Measurements from ENCODE around the gene COL11A1.
"Not testable (repeated sequence)": the region's sequence is repeated elsewhere in the genome, so short reads cannot be mapped to it uniquely, and the experiment has no call there.

Gene COL11A1

DNA sequence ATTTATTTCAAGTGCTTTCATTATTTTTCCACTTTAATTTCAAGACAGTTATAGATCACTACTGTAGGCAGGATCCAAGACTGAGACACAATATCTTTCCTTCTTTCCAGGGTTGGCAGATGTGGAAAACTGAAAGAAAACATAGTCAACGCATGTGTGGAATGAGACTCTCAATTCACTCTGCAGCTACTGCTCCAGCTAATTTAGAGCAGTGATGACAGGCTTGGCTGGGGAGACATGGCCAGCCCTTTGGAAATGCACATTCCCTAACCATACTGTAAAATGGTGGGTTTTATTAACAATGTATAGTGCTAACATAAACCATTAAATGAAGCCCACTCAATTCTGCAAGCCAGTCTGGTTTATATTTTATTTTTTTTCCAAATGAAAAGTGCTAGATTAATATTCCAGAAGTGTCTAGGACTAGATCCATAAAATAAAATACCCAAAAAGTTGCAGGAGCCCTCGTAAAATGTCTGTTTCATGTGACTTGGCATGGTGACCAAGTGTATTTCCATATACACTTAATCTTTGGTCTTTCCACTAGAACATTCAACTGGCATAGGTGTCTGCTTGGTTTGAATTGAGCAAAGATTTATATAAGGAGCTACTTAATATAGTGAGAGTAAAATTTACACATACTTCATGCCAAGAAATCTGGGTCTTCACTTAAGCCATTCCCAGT, 32.9 kb downstream of the COL11A1 start:
- no peak for DNase-seq (ENCODE audit: low read depth)

- DNase-seq (ENCODE audit: low read depth), result no peak
Observed at GRCh38 chr1:103074224-103074623, 34.1 kb downstream of the COL11A1 start.

- no peak for DNase-seq (ENCODE audit: low read depth)
Observed at GRCh38 chr1:103069201-103069600, 39.1 kb downstream of the COL11A1 start.

- no peak for DNase-seq (ENCODE audit: low read depth)
Observed at GRCh38 chr1:103063921-103064320, 44.4 kb downstream of the COL11A1 start.

GRCh38 chr1:103058391-103058790, 49.9 kb downstream of the COL11A1 start:
- no peak for DNase-seq (ENCODE audit: low read depth)

DNA sequence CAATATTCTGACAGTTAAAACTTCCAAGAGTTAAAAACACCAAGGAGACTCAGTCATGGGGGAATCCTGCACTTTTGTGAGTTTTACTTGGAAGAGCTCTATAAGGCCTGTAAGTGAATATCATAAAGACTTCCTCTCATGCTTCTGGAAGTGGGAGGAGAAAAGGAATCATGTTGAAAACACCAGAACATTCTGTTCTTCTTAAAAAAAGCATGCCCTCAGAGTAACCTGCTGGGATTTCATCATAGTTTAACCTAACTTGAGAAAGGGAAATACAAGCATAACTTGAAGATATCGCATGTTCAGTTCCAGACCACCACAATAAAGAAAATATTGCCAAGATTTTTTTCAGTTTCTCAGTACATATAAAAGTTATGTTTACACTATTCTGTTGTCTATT, 51.9 kb downstream of the COL11A1 start:
- DNase-seq (ENCODE audit: low read depth), result no peak

- DNase-seq (ENCODE audit: low read depth), result not testable (repeated sequence)
Observed at GRCh38 chr1:103028110-103028509, 80.2 kb downstream of the COL11A1 start.

DNA sequence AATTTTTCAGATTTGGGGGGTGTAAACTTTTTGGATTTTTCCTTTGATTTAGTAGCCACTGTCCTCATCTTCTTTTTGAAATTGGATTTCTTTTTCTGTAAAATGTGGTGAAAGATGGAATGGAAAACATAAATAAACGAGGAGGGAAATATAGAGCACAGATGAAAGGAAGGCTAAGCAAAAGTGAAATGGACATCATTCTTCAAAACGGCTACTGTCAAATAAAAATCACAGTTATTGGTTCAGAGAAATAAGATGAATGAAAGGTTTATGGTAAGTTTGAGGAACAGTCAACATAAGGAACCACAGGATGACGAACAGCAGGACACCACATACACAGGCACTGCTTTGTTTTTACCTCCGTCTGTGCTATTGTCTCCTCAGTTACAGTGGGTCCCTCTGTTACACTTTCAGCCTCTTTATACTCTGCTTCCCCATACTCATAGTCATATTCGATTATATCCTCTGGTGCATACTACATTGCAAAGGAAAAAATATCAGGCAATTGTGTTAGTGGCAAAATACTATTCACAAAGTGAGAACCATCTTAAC, 82.4 kb downstream of the COL11A1 start:
- no peak for DNase-seq (ENCODE audit: low read depth)

DNA sequence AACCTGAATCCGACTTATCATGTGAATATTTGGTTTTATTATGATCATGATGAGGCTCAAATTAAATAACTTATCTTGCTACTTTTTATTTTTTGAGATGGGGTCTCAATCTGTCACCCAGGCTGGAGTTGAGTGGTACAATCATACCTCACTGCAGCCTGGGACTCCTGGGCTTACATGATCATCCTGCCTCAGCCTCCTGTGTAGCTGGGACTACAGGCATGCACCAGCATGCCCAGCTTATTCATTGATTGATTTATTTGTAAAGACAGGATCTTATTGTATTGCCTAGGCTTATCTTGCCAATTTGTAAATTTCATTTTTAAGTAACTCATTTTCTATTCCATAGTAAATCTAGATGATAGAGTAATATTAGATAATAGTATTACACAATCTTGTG, 84.3 kb downstream of the COL11A1 start:
- no peak for DNase-seq (ENCODE audit: low read depth)

- no peak for DNase-seq (ENCODE audit: low read depth)
Observed at GRCh38 chr1:103002005-103002404, 106.3 kb downstream of the COL11A1 start.

DNA sequence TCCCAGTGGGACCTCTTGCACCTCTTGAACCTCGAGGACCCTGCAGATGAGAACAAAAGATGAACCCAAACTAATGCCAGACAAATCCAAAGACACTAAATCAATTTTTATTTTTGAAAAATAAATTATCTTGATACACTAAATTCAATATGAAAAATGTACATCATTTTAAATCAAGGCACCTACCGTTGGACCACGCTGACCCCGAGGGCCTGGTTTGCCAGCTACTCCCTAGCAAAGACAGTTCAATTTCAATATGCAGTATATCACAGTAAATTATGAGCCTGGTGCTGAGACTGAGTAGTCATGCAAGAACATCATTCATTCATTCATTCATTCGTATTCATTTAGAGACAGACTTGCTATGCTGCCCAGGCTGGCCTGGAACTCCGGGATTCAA, 129.4 kb downstream of the COL11A1 start:
- no peak for DNase-seq (ENCODE audit: low read depth)

- DNase-seq (ENCODE audit: low read depth), result no peak
Observed at GRCh38 chr1:102977292-102977691, 131.0 kb downstream of the COL11A1 start.

GRCh38 chr1:102970496-102971078, 137.7 kb downstream of the COL11A1 start:
- DNase-seq (ENCODE audit: low read depth), result no peak

DNA sequence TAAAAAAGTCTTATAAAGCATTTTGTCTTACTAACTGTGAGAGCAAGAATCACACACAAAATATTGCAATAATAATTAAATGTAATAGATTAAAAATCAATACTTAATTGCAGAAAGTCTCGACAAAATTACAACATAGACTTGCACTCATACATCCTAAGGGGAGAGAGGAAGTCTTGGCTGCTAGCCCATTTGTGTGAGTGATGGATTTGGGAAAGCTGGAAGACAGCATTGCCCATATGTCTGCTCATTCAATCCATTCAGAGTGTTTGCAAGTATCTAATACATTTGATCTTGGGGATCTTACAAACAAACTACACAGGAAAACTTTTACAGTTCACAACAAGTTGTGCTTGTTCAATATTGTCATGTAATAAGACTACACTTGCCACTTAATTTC, 140.5 kb downstream of the COL11A1 start:
- no peak for DNase-seq (ENCODE audit: low read depth)

DNA sequence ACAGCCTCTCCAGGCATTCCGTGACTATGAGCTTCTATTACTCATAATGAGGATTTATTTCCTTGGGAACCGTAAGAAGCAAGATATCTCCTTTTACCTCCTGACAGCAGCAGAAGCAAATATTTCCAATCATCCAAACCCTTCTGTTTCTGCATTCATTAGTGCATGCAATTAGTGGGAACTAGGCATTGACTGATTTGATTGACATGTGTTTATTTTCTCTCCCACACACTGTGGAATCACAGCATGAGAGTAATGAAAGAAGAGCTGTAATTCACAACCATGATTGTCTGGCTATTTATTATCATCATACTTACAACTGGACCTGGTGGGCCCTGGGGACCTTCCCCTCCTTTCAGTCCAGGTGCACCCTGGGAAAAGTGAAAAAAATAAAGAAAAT, 146.8 kb downstream of the COL11A1 start:
- no peak for DNase-seq (ENCODE audit: low read depth)

GRCh38 chr1:102954576-102954975, 153.7 kb downstream of the COL11A1 start:
- no peak for DNase-seq (ENCODE audit: low read depth)

GRCh38 chr1:102952400-102952799, 155.9 kb downstream of the COL11A1 start:
- no peak for DNase-seq (ENCODE audit: low read depth)

DNA sequence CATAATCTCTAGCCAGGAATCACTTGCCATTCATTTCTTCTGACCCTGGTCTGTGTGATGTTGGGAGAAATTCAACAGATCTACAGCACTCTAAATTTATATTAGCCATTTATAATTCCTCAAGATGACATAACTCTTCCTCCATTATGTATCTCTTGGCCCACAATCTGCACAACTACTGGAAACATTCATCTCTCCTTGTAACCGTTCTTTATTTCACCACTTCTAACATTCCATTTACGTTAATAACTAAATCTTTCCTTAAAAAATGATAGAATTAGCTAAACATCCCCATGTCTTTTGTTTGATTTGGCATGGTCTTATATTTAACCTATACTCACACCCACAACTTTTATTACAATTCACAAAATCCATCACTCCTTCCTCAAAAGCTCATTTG, 166.0 kb downstream of the COL11A1 start:
- no peak for DNase-seq (ENCODE audit: low read depth)

GRCh38 chr1:102941366-102941947, 166.9 kb downstream of the COL11A1 start:
- DNase-seq (ENCODE audit: low read depth), result no peak

- no peak for DNase-seq (ENCODE audit: low read depth)
Observed at GRCh38 chr1:102937401-102937800, 170.9 kb downstream of the COL11A1 start.

DNA sequence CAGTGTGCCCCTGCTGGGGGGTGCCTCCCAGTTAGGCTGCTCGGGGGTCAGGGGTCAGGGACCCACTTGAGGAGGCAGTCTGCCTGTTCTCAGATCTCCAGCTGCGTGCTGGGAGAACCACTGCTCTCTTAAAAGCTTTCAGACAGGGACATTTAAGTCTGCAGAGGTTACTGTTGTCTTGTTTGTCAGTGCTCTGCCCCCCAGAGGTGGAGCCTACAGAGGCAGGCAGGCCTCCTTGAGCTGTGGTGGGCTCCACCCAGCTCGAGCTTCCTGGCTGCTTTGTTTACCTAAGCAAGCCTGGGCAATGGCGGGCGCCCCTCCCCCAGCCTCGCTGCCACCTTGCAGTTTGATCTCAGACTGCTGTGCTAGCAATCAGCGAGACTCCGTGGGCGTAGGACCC, 175.0 kb downstream of the COL11A1 start:
- DNase-seq (ENCODE audit: low read depth), result not testable (repeated sequence)

- DNase-seq (ENCODE audit: low read depth), result no peak
Observed at GRCh38 chr1:102919659-102920058, 188.7 kb downstream of the COL11A1 start.

DNA sequence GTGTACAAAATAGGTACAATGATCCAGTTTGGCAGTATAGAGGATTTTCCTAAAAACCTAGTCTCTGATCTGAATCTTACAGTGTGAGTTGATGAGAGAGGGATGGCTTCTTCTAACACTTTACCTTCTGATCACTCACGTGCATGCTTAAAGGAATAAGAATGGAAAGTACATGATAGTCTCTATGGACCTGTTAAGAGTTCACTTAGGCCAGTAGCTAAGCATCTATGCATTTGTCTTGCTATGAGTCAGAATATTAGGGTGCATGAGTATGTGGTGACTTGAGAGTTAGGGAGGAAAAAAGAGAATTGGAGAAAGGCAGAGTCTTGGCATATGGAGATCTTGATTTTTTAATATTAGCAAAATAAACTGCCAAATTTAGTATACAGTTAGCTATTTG, 206.3 kb downstream of the COL11A1 start:
- DNase-seq (ENCODE audit: low read depth), result no peak
